Left ventricle myocardium inferior (tissue), 1 donor: Measurements from ENCODE around the gene EXOSC1. TPM values are rescaled to one million over a fixed set of nuclear protein-coding genes. Genes with fewer than 3 reads are reported as not detected.
A peak's percentile ranks its signal among the peaks of the same experiment; 100 is the strongest.

Source experiments
- DNase-seq: peaks from one replicate; pipeline ENCODE4 v3.0.0-alpha.2; 2020
- H3K27ac ChIP-seq: fragments of 200-600 bp; replicated peaks from 2 replicates; pipeline ENCODE4 v1.8.0; 2021
- H3K27me3 ChIP-seq: fragments of 200-600 bp; 2 replicates; pipeline ENCODE4 v1.8.0; 2021; ENCODE audit warnings: low read depth
- H3K36me3 ChIP-seq: fragments of 200-600 bp; 2 replicates; pipeline ENCODE4 v1.8.0; 2021
- H3K4me1 ChIP-seq: fragments of 200-600 bp; 2 replicates; pipeline ENCODE4 v1.8.0; 2021
- H3K4me3 ChIP-seq: fragments of 200-600 bp; 2 replicates; pipeline ENCODE4 v1.8.0; 2021; ENCODE audit warnings: mild to moderate bottlenecking, moderate library complexity
- H3K9me3 ChIP-seq: fragments of 200-600 bp; replicated peaks from 2 replicates; pipeline ENCODE4 v1.8.0; 2021
- intact Hi-C: fragments of 100-400 bp; cut with micrococcal nuclease; formaldehyde crosslinking; loops from one replicate; pipeline ENCODE4 v1.11.0; 2022
- total RNA-seq: library from RNA; stranded (reverse); fragmentation: NEBNext Ultra II Directional; extraction: Animal tissue kit (Norgen Biotek cat#: 25700); gene quantifications from one replicate; pipeline ENCODE4 v1.2.1, GENCODE V29; 2021
- TF ChIP-seq, protein P1 (sequence below): fragments of 200-600 bp; IDR thresholded peaks from 2 replicates; pipeline ENCODE4 v1.8.0; 2021; ENCODE audit warnings: antibody characterized with exemption, mild to moderate bottlenecking, borderline replicate concordance
- donor health status: DM: no; HTN: yes; CAD: no; lungs with severe emphysema.

EXOSC1 gene
- total RNA-seq, 1 donor from 2014 or later: 14.9 TPM

DNA sequence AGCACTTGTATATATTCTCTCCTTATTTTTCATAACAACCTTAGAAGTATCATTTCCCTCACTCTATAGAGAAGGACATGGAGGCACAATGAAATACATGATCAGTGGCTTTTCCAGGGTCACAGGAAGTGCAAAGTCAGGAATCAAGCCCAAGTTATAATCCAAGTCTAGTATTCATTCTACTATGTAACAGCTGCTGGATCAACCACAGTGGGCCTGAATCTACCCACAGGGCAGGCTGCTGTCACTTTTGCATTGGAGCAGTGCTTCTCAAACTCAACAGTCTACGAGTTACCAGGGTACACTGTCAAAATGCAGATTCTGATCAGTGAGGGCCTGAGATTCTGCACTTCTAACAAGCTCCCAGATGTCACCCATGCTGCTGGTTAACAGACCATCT, 18.4 kb upstream of the EXOSC1 start:
- Histone ChIP-seq H3K27ac (peak overlapping the region; percentile 34), H3K36me3 (peaks cover 94% of the 10 kb centered on the region), H3K9me3 (no peaks in the 10 kb centered on the region), H3K27me3 (no peaks in the 10 kb centered on the region), H3K4me3 (no peak overlapping the region), H3K4me1 (peaks cover 30% of the 10 kb centered on the region)
- intact Hi-C loops: no loop called here
- no peak for DNase-seq
- TF ChIP-seq, protein P1, sequence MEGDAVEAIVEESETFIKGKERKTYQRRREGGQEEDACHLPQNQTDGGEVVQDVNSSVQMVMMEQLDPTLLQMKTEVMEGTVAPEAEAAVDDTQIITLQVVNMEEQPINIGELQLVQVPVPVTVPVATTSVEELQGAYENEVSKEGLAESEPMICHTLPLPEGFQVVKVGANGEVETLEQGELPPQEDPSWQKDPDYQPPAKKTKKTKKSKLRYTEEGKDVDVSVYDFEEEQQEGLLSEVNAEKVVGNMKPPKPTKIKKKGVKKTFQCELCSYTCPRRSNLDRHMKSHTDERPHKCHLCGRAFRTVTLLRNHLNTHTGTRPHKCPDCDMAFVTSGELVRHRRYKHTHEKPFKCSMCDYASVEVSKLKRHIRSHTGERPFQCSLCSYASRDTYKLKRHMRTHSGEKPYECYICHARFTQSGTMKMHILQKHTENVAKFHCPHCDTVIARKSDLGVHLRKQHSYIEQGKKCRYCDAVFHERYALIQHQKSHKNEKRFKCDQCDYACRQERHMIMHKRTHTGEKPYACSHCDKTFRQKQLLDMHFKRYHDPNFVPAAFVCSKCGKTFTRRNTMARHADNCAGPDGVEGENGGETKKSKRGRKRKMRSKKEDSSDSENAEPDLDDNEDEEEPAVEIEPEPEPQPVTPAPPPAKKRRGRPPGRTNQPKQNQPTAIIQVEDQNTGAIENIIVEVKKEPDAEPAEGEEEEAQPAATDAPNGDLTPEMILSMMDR: no peak

DNA sequence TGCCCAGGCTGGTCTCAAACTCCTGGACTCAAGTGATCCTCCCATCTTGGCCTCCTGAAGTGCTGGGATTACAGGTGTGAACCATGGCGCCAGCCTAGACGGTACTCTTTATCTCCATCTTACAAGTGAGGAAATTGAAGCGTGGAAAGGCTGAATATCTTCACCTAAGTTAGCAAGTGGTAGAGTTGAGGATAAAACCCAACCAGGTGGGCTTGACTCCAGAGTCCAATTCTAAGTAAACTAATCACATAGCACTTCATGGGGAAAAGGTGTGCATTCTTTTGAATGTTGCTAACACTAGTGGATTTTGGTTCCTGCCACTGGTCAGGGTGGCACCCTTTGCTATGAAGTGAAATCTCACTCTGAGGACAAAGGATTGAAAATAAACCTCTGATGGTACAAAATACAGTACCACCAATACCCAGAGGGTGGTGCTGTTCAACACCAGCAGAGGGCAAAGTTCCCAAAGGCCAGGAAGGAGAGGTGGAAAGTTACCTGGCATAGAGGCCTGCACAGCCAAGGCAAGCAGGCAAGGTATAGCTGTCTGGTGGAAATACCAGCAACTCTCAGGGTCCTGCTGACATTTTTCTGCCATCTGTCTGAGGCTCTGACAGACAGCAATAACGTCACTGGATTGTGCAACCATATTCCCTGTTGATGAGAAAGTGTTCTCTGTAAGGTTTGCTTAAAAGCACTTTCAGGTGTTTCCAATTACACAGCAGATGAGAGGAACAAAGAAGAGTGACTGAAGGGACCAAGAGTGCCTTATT, 17.7 kb upstream of the EXOSC1 start:
- intact Hi-C loops: no loop called here
- H3K27ac ChIP-seq: peak overlapping the region; percentile 34
- no peak for DNase-seq
- peaks cover 25% of the 10 kb centered on the region for H3K4me1 ChIP-seq
- TF ChIP-seq, protein P1: peak; percentile 88
- H3K9me3 ChIP-seq: no peaks in the 10 kb centered on the region
- H3K27me3 ChIP-seq: no peaks in the 10 kb centered on the region
- no peak overlapping the region for H3K4me3 ChIP-seq
- peaks cover 94% of the 10 kb centered on the region for H3K36me3 ChIP-seq

DNA sequence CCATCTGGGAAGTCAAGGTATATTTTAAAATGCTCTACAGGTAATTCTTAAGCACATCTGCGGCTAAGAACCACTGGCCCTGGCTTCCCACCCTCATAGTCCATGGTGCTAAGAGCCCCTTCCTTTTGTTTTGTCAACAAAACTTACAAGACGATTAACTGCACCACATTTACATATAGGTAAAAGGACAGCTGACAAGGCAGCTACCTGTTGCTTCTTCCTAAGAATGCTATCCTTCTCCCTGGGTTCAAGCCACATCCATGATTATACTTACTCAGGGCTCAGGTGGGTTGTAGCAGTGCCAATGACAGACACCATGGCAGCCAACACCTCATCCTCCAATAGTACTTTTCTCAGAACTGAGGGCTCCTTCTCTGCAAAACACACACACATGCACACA, 16.5 kb upstream of the EXOSC1 start:
- TF ChIP-seq, protein P1: no peak
- H3K9me3 ChIP-seq: no peaks in the 10 kb centered on the region
- intact Hi-C loops: no loop called here
- no peak overlapping the region for H3K4me3 ChIP-seq
- peaks cover 94% of the 10 kb centered on the region for H3K36me3 ChIP-seq
- peak overlapping the region; percentile 27 for H3K27ac ChIP-seq
- DNase-seq: no peak
- peaks cover 25% of the 10 kb centered on the region for H3K4me1 ChIP-seq
- no peaks in the 10 kb centered on the region for H3K27me3 ChIP-seq

DNA sequence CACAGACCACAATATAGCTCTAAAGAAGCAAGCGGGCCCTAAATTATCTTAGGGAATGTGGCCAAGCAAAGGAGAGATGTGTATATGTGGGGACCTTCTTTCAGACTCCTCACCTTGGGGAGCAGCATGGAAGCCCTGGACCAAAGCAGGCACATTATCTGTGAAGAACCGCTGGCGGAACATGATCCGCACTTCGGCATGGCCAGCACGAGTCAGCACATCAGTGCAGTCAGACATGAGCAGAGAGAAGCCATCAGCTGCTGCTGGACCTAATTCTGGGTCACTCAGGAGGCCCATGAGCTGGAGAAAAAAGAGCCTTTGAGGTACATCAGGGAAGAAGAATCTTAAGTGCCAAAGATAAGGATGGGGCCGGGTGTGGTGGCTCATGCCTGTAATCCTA, 14.1 kb upstream of the EXOSC1 start:
- intact Hi-C loops: loop anchor here (1.0 kb wide), 1 partner anchor 23 kb away; no protein-coding TSS in a partner anchor
- TF ChIP-seq, protein P1: no peak
- no peak for DNase-seq

DNA sequence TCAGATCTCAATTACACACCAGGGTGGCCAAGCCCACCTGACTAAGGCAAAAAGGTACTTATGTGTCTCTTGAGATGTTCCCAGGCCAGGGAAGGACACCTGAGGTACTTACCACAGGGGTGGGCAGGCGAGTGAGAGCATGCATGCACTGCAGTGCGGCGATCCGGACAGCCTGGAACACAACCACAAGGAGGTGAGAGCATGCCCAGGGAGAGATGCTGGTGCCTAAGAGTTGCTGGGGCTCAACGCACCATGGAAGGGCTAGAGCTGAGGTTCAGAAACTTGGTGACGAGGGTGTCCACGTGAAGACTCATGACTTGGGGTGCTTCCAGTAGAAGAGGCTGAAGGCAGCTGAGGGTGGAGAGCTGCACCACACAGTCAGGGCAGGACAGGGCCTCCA, 13.3 kb upstream of the EXOSC1 start:
- Histone ChIP-seq H3K27ac (no peak overlapping the region), H3K4me1 (peaks cover 24% of the 10 kb centered on the region), H3K27me3 (no peaks in the 10 kb centered on the region), H3K4me3 (no peak overlapping the region), H3K36me3 (peaks cover 99% of the 10 kb centered on the region), H3K9me3 (no peaks in the 10 kb centered on the region)
- intact Hi-C loops: no loop called here
- TF ChIP-seq, protein P1: no peak
- no peak for DNase-seq

More for the DNA sequence above, 14.1 kb upstream of the EXOSC1 start:
- Histone ChIP-seq H3K27ac (no peak overlapping the region), H3K4me3 (no peak overlapping the region), H3K4me1 (peaks cover 23% of the 10 kb centered on the region), H3K36me3 (peaks cover 94% of the 10 kb centered on the region), H3K9me3 (no peaks in the 10 kb centered on the region), H3K27me3 (no peaks in the 10 kb centered on the region)
